GM12892 (cell line): ENCODE results near the gene IFNL3.

Experiments
- POLR2A ChIP-seq: IDR thresholded peaks from 2 replicates; pipeline ENCODE4 v1.6.1; 2011; ENCODE audit warnings: low read depth, low read length, control low read depth
- POLR2AphosphoS5 ChIP-seq: IDR thresholded peaks from 2 replicates; pipeline ENCODE4 v1.6.1; 2011; ENCODE audit warnings: low read depth, low read length, control low read depth

- TF ChIP-seq POLR2A = no peak
- no peak for TF ChIP-seq POLR2AphosphoS5
These were observed 7.3 kb downstream of the IFNL3 start for GRCh38 chr19:39237200-39238184.
